Hindlimb muscle (tissue), 1 donor: ENCODE results near the gene MPZL2. TPM values are rescaled to one million over a fixed set of nuclear protein-coding genes. Genes with fewer than 3 reads are reported as not detected.
"Not testable (repeated sequence)": the region's sequence is repeated elsewhere in the genome, so short reads cannot be mapped to it uniquely, and the experiment has no call there.

Source experiments
- DNase-seq: peaks from one replicate; pipeline ENCODE4 v3.0.0-alpha.2; 2013
- polyA plus RNA-seq: library from polyadenylated mRNA; unstranded; fragments of 120-200 nt; gene quantifications from one replicate; pipeline ENCODE4 v1.2.1, GENCODE V29; 2013; ENCODE audit not compliant: insufficient read length

Gene MPZL2
- 0.90 TPM for polyA plus RNA-seq

- DNase-seq = no peak
These were observed at the start of gene MPZL2 for GRCh38 chr11:118263695-118264568. Gene MPZL2, minus strand, starts transcription at chr11:118264297. Its CDS starts 144 bp downstream, at chr11:118264153.

- no peak for DNase-seq
These were observed 49.1 kb upstream of the MPZL2 start for GRCh38 chr11:118313242-118313641.

- DNase-seq = no peak
These were observed 48.2 kb upstream of the MPZL2 start for GRCh38 chr11:118312328-118312727.

- DNase-seq = no peak
These were observed 47.4 kb upstream of the MPZL2 start for GRCh38 chr11:118311518-118311917.

- no peak for DNase-seq
These were observed 46.8 kb upstream of the MPZL2 start for GRCh38 chr11:118310781-118311485.

- no peak for DNase-seq
These were observed 46.2 kb upstream of the MPZL2 start for GRCh38 chr11:118310271-118310670.

GRCh38 chr11:118308995-118309528, 45.0 kb upstream of the MPZL2 start:
- not testable (repeated sequence) for DNase-seq

GRCh38 chr11:118306556-118306955, 42.5 kb upstream of the MPZL2 start:
- DNase-seq = no peak

- no peak for DNase-seq
These were observed 41.6 kb upstream of the MPZL2 start for GRCh38 chr11:118305726-118306125.

GRCh38 chr11:118304568-118305248, 40.6 kb upstream of the MPZL2 start, which contains the start of gene CD3E:
Gene CD3E, plus strand, starts transcription at chr11:118304730. Its CDS starts 223 bp downstream, at chr11:118304953.
- no peak for DNase-seq

GRCh38 chr11:118304227-118304567, 40.1 kb upstream of the MPZL2 start:
- DNase-seq = no peak

- no peak for DNase-seq
These were observed 37.6 kb upstream of the MPZL2 start for GRCh38 chr11:118301600-118302195.

GRCh38 chr11:118295815-118296454, 31.8 kb upstream of the MPZL2 start:
- DNase-seq = no peak

- DNase-seq = no peak
These were observed 31.1 kb upstream of the MPZL2 start for GRCh38 chr11:118295199-118295598.

- DNase-seq = no peak
These were observed 30.0 kb upstream of the MPZL2 start for GRCh38 chr11:118294053-118294452.

- DNase-seq = no peak
These were observed 27.5 kb upstream of the MPZL2 start for GRCh38 chr11:118291477-118292135.

GRCh38 chr11:118290923-118291322, 26.8 kb upstream of the MPZL2 start:
- DNase-seq = no peak

- no peak for DNase-seq
These were observed 25.3 kb upstream of the MPZL2 start for GRCh38 chr11:118289401-118289800.

- DNase-seq = no peak
These were observed 22.9 kb upstream of the MPZL2 start for GRCh38 chr11:118287006-118287405.

GRCh38 chr11:118286545-118286944, 22.4 kb upstream of the MPZL2 start:
- DNase-seq = no peak

- no peak for DNase-seq
These were observed 19.8 kb upstream of the MPZL2 start for GRCh38 chr11:118283756-118284350.
